GM19324 (cell line): ENCODE data around the gene LMO2.
"Not testable (repeated sequence)": the region's sequence is repeated elsewhere in the genome, so short reads cannot be mapped to it uniquely, and the experiment has no call there.

Experiments
- ATAC-seq: cut with Tn5 transposase; IDR thresholded peaks from one replicate; pipeline ENCODE4 v1.9.1; 2021; ENCODE audit warnings: mild to moderate bottlenecking, moderate library complexity; ENCODE audit not compliant: unreplicated experiment, low FRiP score

The LMO2 gene

GRCh38 chr11:33866936-33867335 lies 24.9 kb downstream of the LMO2 start:
- ATAC-seq, result no peak

GRCh38 chr11:33864479-33864878 lies 27.4 kb downstream of the LMO2 start:
- no peak for ATAC-seq

GRCh38 chr11:33863418-33864172 lies 28.3 kb downstream of the LMO2 start:
- ATAC-seq, result no peak

- ATAC-seq, result no peak
These were observed 29.8 kb downstream of the LMO2 start for GRCh38 chr11:33861941-33862589.

GRCh38 chr11:33861386-33861785 lies 30.5 kb downstream of the LMO2 start:
- no peak for ATAC-seq

- no peak for ATAC-seq
These were observed 30.9 kb downstream of the LMO2 start for GRCh38 chr11:33860926-33861325.

GRCh38 chr11:33859306-33859705 lies 32.6 kb downstream of the LMO2 start:
- no peak for ATAC-seq

GRCh38 chr11:33857933-33858371 lies 33.9 kb downstream of the LMO2 start:
- ATAC-seq, result no peak

GRCh38 chr11:33855500-33855899 lies 36.4 kb downstream of the LMO2 start:
- ATAC-seq, result no peak

- ATAC-seq, result no peak
These were observed 43.0 kb downstream of the LMO2 start for GRCh38 chr11:33848717-33849390.

- no peak for ATAC-seq
These were observed 44.6 kb downstream of the LMO2 start for GRCh38 chr11:33847251-33847650.

GRCh38 chr11:33844236-33844635 lies 47.6 kb downstream of the LMO2 start:
- ATAC-seq, result no peak

GRCh38 chr11:33843018-33843417 lies 48.9 kb downstream of the LMO2 start:
- no peak for ATAC-seq

GRCh38 chr11:33842236-33842915 lies 49.5 kb downstream of the LMO2 start:
- no peak for ATAC-seq

GRCh38 chr11:33838234-33838633 lies 53.6 kb downstream of the LMO2 start:
- not testable (repeated sequence) for ATAC-seq

GRCh38 chr11:33837334-33837733 lies 54.5 kb downstream of the LMO2 start:
- ATAC-seq, result not testable (repeated sequence)

- no peak for ATAC-seq
These were observed 56.6 kb downstream of the LMO2 start for GRCh38 chr11:33835143-33835878.

GRCh38 chr11:33832676-33833075 lies 59.2 kb downstream of the LMO2 start:
- no peak for ATAC-seq

GRCh38 chr11:33830903-33831648 lies 60.8 kb downstream of the LMO2 start:
- ATAC-seq, result no peak
